HepG2 (cell line): ENCODE measurements around the gene ETV6.

Source experiments
- NPAS2 ChIP-seq: sonication (generic); formaldehyde crosslinking; IDR thresholded peaks from 2 replicates; pipeline ENCODE4 v1.8.0; 2022; ENCODE audit warnings: mild to moderate bottlenecking, missing genetic modification reagents, borderline replicate concordance
- POLR2AphosphoS2 ChIP-seq: IDR thresholded peaks from 2 replicates; pipeline ENCODE4 v1.6.1; 2011; ENCODE audit warnings: low read depth, low read length, improper control_type of control experiment
- STAG1 ChIP-seq: sonication (generic); formaldehyde crosslinking; IDR thresholded peaks from 2 replicates; pipeline ENCODE4 v1.4.0; 2020; ENCODE audit warnings: missing genetic modification reagents
- TF ChIP-seq, protein P1 (sequence below): sonication (generic); formaldehyde crosslinking; IDR thresholded peaks from 2 replicates; pipeline ENCODE4 v1.5.0; 2020; ENCODE audit warnings: mild to moderate bottlenecking, missing genetic modification reagents, moderate library complexity

DNA sequence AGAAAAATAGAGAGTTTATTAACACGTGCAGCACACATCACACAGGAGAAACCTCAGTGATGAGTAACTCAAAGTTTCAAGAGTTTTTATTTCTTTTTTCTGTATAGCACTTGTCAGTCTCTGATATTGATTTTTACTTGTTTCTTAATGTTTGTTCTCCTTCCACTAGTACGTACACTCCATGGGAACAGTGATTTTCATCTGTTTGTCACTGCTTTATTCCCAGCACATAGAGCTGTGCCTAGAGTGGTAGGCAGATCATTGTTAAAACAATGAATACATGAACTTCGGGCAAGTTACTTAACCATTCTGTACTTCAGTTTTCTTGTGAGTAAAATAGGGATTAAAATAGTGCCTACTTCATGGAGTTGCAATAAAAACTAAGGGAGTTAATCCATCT lies 46.6 kb downstream of the ETV6 start:
- TF ChIP-seq, protein P1, sequence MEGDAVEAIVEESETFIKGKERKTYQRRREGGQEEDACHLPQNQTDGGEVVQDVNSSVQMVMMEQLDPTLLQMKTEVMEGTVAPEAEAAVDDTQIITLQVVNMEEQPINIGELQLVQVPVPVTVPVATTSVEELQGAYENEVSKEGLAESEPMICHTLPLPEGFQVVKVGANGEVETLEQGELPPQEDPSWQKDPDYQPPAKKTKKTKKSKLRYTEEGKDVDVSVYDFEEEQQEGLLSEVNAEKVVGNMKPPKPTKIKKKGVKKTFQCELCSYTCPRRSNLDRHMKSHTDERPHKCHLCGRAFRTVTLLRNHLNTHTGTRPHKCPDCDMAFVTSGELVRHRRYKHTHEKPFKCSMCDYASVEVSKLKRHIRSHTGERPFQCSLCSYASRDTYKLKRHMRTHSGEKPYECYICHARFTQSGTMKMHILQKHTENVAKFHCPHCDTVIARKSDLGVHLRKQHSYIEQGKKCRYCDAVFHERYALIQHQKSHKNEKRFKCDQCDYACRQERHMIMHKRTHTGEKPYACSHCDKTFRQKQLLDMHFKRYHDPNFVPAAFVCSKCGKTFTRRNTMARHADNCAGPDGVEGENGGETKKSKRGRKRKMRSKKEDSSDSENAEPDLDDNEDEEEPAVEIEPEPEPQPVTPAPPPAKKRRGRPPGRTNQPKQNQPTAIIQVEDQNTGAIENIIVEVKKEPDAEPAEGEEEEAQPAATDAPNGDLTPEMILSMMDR (CRISPR knock-in tag) = no peak
- no peak for TF ChIP-seq POLR2AphosphoS2
- TF ChIP-seq NPAS2 (CRISPR knock-in tag) = no peak
- TF ChIP-seq STAG1 (CRISPR knock-in tag) = no peak
